NB4 (cell line): Measurements from ENCODE around the gene ATP13A2.

ENCODE experiments used
- DNase-seq: peaks from one replicate; pipeline ENCODE4 v3.0.0; 2010; ENCODE audit warnings: low read depth
- H3K4me3 ChIP-seq: one replicate; pipeline ENCODE4 v1.5.1; 2011; ENCODE audit warnings: mild to moderate bottlenecking, low read depth, low read length, moderate library complexity
- MYC ChIP-seq: IDR thresholded peaks from 2 replicates; pipeline ENCODE4 v1.6.1; 2011; ENCODE audit warnings: low read depth, low read length
- POLR2A ChIP-seq: IDR thresholded peaks from 2 replicates; pipeline ENCODE4 v1.6.1; 2011; ENCODE audit warnings: mild to moderate bottlenecking; ENCODE audit not compliant: insufficient read length; ENCODE audit errors: extremely low read depth
- TF ChIP-seq, protein P1 (sequence below): IDR thresholded peaks from 2 replicates; pipeline ENCODE4 v1.6.1; 2011; ENCODE audit warnings: low read depth, low read length
- TF ChIP-seq, protein P2 (sequence below): IDR thresholded peaks from one replicate; pipeline ENCODE4 v1.5.1; 2012; ENCODE audit warnings: low read depth, low read length

ATP13A2 gene

GRCh38 chr1:17011439-17012307 lies at the start of gene ATP13A2:
Gene ATP13A2 (minus strand): TSS chr1:17011928. CDS start chr1:17011738, 190 bp downstream.
- peak within 1 kb of the TSS; percentile 53 for H3K4me3 ChIP-seq
- DNase-seq = peak; percentile 77
- TF ChIP-seq, protein P1, sequence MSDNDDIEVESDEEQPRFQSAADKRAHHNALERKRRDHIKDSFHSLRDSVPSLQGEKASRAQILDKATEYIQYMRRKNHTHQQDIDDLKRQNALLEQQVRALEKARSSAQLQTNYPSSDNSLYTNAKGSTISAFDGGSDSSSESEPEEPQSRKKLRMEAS = no peak; the same call in 1 of the 2 replicates
- TF ChIP-seq POLR2A (peak; percentile 17), MYC (peak; percentile 35; the same call in 1 of the 2 replicates)
- TF ChIP-seq, protein P2, sequence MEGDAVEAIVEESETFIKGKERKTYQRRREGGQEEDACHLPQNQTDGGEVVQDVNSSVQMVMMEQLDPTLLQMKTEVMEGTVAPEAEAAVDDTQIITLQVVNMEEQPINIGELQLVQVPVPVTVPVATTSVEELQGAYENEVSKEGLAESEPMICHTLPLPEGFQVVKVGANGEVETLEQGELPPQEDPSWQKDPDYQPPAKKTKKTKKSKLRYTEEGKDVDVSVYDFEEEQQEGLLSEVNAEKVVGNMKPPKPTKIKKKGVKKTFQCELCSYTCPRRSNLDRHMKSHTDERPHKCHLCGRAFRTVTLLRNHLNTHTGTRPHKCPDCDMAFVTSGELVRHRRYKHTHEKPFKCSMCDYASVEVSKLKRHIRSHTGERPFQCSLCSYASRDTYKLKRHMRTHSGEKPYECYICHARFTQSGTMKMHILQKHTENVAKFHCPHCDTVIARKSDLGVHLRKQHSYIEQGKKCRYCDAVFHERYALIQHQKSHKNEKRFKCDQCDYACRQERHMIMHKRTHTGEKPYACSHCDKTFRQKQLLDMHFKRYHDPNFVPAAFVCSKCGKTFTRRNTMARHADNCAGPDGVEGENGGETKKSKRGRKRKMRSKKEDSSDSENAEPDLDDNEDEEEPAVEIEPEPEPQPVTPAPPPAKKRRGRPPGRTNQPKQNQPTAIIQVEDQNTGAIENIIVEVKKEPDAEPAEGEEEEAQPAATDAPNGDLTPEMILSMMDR = no peak

DNA sequence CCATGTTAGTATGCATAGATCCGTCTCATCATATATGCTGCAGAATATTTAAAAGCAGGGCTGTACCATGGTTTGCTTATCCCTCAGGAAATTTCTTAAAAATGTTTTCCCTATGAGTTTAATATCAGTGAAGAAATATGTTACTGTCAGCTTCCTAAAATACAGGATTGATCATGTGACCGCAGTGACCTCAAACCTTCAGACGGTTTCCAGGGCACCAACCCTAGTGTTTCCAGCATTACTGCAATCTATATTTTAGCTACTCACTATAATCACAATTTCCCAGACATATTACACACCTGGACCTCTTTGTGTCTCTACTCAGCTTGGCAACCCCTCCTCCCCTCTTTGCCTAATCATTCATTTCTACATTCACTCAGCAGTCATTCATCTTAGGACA lies 49.8 kb upstream of the ATP13A2 start:
- peak; percentile 29 for DNase-seq
- H3K4me3 ChIP-seq = no peak overlapping the region

GRCh38 chr1:17060306-17060749 lies 48.6 kb upstream of the ATP13A2 start:
- TF ChIP-seq, protein P2 = no peak

More for the DNA sequence above, 49.8 kb upstream of the ATP13A2 start:
- TF ChIP-seq, protein P2 = no peak
- no peak for TF ChIP-seq MYC
- TF ChIP-seq, protein P1 = no peak
- no peak for TF ChIP-seq POLR2A

GRCh38 chr1:17059391-17060305 lies 47.9 kb upstream of the ATP13A2 start:
- DNase-seq = peak; percentile 90
- no peak overlapping the region for H3K4me3 ChIP-seq
- TF ChIP-seq, protein P1 = peak; percentile 42
- TF ChIP-seq MYC = no peak; the same call in 1 of the 2 replicates
- TF ChIP-seq POLR2A = no peak
- TF ChIP-seq, protein P2 = peak; percentile 89

More at GRCh38 chr1:17060306-17060749, 48.6 kb upstream of the ATP13A2 start:
- DNase-seq = peak; percentile 88
- H3K4me3 ChIP-seq = no peak overlapping the region

DNA sequence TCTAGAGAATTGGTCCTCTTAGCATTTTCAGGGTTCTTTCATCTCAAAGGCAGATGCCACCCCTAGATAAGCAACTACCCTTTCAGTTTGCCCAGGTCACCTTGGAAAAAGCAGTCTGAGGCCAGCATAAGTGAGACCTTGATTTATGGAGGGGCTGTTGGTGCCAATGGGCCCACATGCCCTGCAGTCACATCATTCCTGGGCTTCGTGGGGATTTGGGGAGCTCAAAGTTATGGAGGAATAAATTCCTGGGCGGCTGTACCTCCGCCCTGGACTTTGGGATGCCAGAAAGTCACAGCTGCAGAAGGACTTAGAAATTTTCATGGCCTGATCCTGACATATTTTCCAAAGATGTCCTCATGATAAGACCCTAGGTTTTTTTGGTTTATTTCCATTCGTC lies 44.8 kb upstream of the ATP13A2 start:
- TF ChIP-seq, protein P2 = no peak
- TF ChIP-seq, protein P1 = no peak
- no peak for TF ChIP-seq POLR2A
- no peak for TF ChIP-seq MYC
- H3K4me3 ChIP-seq = no peak overlapping the region
- DNase-seq = no peak
